Measurements from ENCODE around the gene FRAS1.

GRCh38 chr4:78386679-78387078 is 329.6 kb downstream of the FRAS1 start:
- no peak for TF ChIP-seq POLR2A (IDR thresholded peaks at IDR 0.05; ENCODE audit: low read length)
- no peak for TF ChIP-seq BCL3 (IDR thresholded peaks at IDR 0.05)
- TF ChIP-seq CTCF (IDR thresholded peaks at IDR 0.05): no peak
- no peak for TF ChIP-seq RAD21 (conservative IDR thresholded peaks at IDR 0.05 in 1 of 2, IDR thresholded peaks at IDR 0.05 in 1 of 2)
- no peak for TF ChIP-seq REST (IDR thresholded peaks at IDR 0.05)
- TF ChIP-seq HDAC2 (IDR thresholded peaks at IDR 0.05): no peak
- no peak for TF ChIP-seq HMGXB4 (CRISPR knock-in tag; IDR thresholded peaks at IDR 0.05; ENCODE audit: borderline replicate concordance)
- no peak for TF ChIP-seq MAFK (IDR thresholded peaks at IDR 0.05; ENCODE audit: partially characterized antibody)
- no peak for TF ChIP-seq NFE2L2 (conservative IDR thresholded peaks at IDR 0.05; ENCODE audit: low read length)
- TF ChIP-seq FOSL2 (IDR thresholded peaks at IDR 0.05): no peak
- no peak for TF ChIP-seq FOSL2 (CRISPR knock-in tag; IDR thresholded peaks at IDR 0.05)
- no peak for TF ChIP-seq PBX3 (IDR thresholded peaks at IDR 0.05)
- TF ChIP-seq MYC (IDR thresholded peaks at IDR 0.05; ENCODE audit: borderline replicate concordance, low read length): no peak
